GM21529 (cell line): ENCODE data around the gene ZNF761.
"Not testable (repeated sequence)": the region's sequence is repeated elsewhere in the genome, so short reads cannot be mapped to it uniquely, and the experiment has no call there.

Experiments used
- ATAC-seq: cut with Tn5 transposase; IDR thresholded peaks from one replicate; pipeline ENCODE4 v1.9.1; 2021; ENCODE audit not compliant: unreplicated experiment

Gene ZNF761

DNA sequence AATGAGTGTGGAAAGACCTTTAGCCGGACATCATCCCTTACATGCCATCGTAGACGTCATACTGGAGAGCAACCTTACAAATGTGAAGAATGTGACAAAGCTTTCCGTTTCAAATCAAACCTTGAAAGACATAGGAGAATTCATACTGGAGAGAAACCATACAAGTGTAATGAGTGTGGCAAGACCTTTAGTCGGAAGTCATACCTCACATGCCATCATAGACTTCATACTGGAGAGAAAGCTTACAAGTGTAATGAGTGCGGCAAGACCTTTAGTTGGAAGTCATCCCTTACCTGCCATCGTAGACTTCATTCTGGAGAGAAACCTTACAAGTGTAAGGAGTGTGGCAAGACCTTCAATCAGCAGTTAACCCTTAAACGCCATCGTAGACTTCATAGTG is 24.0 kb downstream of the ZNF761 start:
- ATAC-seq = no peak

- ATAC-seq = not testable (repeated sequence)
Observed at GRCh38 chr19:53460131-53460721, 28.4 kb downstream of the ZNF761 start.

- ATAC-seq = no peak
Observed at GRCh38 chr19:53461866-53462265, 30.1 kb downstream of the ZNF761 start.

GRCh38 chr19:53462861-53463260 is 31.1 kb downstream of the ZNF761 start:
- no peak for ATAC-seq

- no peak for ATAC-seq
Observed at GRCh38 chr19:53463263-53463662, 31.5 kb downstream of the ZNF761 start.

GRCh38 chr19:53466726-53467484 is 35.1 kb downstream of the ZNF761 start:
- peak; percentile 14 for ATAC-seq

- peak; percentile 88 for ATAC-seq
Observed at GRCh38 chr19:53467485-53468262, 35.9 kb downstream of the ZNF761 start, which contains the start of gene ZNF813. TSS of gene ZNF813 (plus strand) at chr19:53467733. CDS start at chr19:53483823, 16,090 bp downstream.

- ATAC-seq = not testable (repeated sequence)
Observed at GRCh38 chr19:53468628-53469027, 36.8 kb downstream of the ZNF761 start.

DNA sequence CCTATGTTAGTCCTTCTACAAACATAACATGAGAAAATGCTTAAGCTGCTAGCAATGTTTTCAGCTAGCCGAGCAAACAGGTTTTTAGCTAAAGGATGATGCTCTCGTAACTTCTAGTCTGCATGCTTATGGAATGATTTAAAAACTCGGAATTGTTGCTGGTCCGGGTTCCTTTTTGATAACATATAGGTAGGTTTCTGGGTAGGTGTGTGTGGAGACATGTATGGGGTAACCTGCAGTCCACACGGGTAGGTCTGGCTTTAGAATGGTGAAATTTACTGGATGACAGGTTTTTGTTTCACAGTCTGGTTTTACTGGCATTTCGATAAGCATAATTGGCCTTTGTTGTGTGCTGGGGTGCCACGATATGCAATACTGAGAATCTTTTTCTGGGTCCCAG is 40.1 kb downstream of the ZNF761 start:
- ATAC-seq = no peak

- not testable (repeated sequence) for ATAC-seq
Observed at GRCh38 chr19:53474832-53475231, 43.0 kb downstream of the ZNF761 start.

DNA sequence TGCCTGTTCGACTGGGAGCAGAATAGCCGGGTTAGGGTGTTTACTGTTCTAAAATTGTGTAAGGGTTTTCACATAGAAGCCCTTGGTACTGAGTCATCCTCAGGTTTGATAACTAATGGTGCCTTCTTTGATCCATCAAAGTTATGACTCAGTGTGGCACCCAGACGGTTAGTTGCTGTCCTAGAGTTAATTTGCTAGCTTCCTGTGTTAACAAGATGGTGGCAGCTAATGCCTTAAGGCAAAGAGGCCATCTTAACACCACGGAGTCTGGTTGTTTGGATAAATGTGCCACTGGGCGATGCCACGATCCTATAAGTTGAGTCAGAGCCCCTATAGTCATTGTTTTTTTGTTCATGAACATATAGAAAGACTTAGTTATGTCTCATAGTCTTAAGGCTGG is 43.7 kb downstream of the ZNF761 start:
- ATAC-seq = not testable (repeated sequence)

- ATAC-seq = not testable (repeated sequence)
Observed at GRCh38 chr19:53483751-53484150, 52.0 kb downstream of the ZNF761 start.

DNA sequence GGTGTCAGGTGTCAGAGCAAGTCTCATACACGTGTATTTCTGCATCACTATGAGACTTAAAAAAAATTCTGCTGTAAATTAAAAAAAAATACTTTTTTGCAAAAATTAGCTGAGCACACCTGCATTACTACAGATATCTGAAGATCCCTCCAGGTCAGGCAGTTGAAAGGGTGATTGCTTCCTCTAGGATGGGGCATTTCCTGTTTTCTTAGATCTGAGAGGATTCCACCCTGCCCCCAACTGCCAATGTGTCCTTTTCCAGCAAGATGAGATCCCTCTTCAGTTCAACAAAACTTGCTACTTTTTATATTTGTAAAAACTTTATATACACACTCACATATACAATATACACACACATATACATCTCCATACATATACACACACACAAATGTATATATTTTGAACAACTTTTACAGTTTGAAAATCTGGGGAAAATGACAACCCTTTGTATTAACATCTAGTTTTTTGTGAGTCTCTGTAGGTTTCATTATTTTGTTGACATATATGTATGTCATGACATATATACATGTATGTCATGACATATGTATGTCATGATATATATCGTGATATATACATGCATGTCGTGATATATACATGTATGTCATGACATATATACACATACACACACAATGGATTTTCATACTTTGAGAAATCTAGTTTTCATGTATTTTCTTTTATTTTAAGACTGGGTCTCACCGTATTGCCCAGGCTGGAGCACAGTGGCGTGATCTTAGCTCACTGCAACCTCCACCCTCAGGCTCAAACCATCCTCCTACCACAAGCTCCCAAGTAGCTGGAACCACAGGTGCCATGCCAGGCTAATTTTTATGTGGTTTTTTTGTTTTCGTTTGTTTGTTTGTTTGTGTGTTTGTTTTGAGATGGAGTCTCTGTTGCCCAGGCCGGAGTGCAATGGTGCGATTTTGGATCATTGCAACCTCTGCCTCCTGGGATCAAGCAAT is 53.5 kb downstream of the ZNF761 start:
- no peak for ATAC-seq

GRCh38 chr19:53492153-53492552 is 60.4 kb downstream of the ZNF761 start:
- no peak for ATAC-seq

- not testable (repeated sequence) for ATAC-seq
Observed at GRCh38 chr19:53497311-53498023, 65.7 kb downstream of the ZNF761 start.

DNA sequence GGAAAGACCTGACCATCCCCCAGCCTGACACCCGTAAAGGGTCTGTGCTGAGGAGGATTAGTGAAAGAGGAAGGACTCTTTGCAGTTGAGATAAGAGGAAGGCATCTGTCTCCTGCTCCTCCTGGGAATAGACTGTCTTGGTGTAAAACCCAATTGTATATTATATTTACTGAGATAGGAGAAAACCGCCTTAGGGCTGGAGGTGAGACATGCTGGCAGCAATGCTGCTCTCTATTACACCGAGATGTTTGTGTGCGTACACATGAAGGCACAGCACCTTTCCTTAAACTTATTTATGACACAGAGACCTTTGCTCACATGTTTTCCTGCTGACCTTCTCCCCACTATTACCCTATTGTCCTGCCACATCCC is 66.2 kb downstream of the ZNF761 start:
- ATAC-seq = not testable (repeated sequence)

DNA sequence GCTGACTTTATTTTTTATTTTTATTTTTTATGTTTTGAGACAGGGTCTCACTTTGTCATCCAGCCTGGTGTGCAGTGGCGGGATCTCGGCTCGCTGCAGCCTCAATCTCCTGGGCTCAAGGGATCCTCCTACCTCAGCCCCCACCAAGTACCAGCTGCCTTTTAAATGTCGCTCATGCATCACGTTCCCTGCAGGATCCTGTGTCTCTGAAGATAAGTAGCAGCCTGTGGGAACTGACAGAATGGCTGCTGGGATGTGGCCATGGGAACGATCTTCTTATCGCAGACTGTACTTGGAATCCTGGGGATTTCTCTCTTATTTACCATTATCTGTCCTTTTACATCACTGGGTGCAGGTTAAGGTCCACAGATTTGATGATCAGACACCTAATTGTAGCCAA is 71.4 kb downstream of the ZNF761 start:
- not testable (repeated sequence) for ATAC-seq

GRCh38 chr19:53503671-53504364 is 72.0 kb downstream of the ZNF761 start:
- not testable (repeated sequence) for ATAC-seq

DNA sequence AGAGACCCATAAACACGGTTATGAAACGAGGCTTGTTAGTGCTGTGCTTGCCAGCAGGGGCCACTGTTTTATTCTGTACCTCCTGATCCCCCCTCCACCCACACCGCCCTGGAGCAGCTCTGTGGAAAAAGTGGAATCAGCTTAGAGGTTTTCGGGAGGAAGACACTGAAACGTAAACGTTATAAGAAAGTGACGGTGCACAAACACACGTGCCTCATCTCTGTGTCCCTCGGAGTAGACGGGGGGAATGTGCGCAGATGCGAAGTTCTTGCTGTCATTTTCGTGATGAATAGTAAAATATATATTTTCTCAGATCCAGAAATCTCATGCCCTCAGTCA is 72.5 kb downstream of the ZNF761 start:
- not testable (repeated sequence) for ATAC-seq
